GM21526 (cell line): ENCODE measurements around the gene CC2D1A.
A peak's percentile ranks its signal among the peaks of the same experiment; 100 is the strongest.

Experiments
- ATAC-seq: cut with Tn5 transposase; IDR thresholded peaks from one replicate; pipeline ENCODE4 v1.9.1; 2021; ENCODE audit warnings: moderate library complexity; ENCODE audit not compliant: unreplicated experiment, low FRiP score

The CC2D1A gene

DNA sequence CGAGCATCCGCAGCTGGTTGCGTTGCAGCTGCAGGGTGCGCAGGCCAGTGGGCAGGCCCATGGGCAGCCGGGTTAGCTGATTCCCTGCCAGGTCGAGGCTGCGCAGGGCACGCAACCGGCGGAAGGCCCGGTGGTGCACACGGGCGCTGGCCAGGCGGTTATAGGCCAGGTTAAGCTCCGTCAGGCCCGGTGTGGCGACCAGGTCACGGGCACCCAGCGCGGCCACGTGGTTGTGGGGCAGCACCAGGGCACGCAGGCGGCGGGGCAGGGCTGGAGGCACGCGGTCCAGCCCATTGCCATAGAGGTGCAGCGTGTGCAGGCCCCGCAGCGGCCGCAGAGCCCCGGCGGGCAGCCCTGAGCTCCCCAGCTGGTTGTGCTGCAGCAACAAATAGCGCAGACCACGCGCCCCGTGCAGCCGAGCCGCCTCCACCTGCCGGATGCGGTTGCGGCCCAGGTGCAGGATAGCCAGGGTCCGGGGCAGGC is 27.0 kb downstream of the CC2D1A start:
- no peak for ATAC-seq

DNA sequence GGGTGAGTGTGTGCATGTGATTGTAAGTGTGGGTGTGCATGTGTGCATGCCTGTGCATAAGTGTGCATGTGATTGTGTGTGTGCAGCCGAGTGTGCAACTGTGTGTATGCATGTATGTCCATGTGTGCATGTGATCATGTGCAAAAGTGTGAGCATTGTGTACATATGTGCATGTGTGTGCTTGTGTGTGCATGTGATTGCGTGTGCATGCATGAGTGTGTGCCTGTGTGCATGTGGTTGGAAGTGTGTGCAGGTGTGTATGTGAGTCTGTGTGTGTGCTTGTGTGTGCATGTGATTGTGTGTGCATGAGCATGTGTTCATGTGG is 28.7 kb downstream of the CC2D1A start:
- ATAC-seq: no peak

DNA sequence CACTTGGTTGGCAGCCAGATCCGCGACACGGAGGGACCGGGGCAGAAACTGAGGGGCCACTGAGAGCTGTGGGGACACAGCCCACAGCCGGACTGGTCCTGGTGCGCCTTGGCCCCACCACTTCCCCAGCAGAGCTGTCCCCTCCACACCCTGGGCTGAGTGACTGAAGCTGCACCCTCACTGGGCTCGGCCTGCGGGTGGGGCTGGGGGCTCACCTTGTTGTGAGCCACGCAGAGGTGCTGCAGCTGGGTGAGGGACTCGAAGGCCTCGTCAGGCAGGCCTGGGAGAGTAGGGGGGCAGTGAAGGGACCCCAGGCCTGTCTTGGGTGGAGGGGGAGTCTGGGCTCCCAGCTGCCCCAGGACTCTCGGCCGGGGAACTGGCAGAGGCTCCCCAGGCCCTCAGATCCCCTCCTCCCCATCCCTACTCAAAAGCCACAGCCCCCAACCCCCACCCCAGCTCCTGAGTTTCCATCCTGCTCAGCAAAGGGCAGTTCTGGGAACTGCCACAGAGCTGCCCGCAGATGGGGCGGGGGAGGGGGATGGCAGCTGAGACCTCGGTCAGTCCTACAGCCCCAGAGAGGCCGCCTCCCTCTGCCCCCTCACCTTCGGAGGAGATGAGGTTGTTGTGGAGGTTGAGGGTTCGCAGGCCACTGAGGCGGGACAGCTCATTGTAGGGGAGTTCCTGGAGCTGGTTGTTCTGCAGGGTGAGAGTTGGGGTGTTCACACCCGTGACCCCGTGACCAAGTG is 29.9 kb downstream of the CC2D1A start:
- no peak for ATAC-seq

DNA sequence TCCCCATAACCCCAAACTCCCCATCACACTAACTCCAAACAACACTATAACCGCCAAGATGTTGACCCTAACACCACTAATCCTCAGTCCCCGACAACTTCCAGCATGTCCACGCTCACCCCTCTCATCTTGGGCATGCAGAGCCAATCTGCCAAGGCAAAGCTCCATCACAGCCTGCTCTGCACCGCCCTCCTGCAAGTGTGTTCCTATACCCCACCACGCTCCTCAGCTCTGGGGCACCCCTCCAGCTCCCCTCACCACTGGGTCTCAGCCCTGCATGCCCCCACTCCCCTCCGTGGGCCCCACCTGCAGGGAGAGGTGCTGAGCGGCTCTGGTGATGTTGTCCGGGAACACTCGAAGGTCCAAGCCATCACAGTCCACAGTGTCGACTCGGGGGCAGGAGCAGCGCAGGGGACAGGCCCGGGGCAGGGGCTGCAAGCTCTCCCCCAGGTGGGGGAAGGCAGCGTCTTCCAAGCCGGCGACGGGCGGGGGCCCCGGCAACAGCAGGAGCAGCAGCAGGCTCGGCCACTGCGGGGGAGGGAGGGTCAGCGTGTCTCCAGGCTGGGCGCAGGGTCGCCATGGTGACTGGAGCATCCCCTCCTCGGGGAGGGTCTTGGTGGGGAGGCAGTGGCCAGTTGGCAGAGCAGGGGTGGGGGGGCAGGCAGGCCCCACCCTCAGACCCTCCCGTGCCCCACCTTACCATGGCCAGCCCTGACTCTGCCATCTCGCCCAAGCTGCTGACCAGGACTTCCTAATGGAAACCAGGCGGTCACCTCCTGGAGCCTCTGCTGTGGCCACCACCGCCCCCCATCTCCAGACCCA is 31.7 kb downstream of the CC2D1A start:
- ATAC-seq: no peak

DNA sequence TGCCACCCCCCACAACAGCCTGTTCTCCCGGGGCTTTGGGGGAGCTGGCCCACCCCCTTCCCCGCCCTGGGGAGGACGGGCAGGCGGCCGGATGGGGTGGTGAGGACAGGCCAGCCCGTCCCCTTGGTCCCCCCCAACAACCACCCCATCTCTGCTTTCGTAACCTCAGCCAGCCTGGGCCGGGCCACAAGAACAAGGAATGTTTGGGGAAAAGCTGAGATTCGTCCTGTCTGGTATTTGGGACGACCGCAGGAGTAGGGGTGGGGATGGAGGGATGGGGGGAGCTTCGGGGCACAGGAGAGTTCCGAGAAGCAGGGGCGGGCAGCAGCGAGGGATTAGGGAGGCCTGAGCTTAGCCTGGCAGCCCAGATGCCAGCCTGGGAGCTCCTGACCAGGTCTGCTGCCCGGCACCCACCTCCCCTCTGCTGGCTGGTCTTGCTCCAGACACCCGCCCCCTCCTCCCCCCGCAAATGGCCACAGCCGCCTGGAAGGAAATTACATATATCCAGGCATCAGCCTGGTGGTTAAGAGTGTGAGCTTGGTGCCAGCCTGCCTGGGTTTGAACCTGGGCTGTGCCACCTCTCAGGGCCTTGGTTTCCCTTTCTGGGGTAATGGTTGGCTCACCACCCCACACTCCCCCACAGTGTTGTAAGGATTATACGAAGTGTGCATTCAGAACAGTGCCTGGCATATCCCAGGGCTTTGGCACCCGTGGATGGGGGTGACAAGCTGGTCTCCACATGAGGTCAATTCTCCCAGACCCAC is 32.5 kb downstream of the CC2D1A start, which contains the start of gene PODNL1:
Gene PODNL1, minus strand, starts transcription at position 117 of the 764 bp plus-strand sequence. CDS start 236 bp downstream, outside the sequence.
- ATAC-seq: no peak

DNA sequence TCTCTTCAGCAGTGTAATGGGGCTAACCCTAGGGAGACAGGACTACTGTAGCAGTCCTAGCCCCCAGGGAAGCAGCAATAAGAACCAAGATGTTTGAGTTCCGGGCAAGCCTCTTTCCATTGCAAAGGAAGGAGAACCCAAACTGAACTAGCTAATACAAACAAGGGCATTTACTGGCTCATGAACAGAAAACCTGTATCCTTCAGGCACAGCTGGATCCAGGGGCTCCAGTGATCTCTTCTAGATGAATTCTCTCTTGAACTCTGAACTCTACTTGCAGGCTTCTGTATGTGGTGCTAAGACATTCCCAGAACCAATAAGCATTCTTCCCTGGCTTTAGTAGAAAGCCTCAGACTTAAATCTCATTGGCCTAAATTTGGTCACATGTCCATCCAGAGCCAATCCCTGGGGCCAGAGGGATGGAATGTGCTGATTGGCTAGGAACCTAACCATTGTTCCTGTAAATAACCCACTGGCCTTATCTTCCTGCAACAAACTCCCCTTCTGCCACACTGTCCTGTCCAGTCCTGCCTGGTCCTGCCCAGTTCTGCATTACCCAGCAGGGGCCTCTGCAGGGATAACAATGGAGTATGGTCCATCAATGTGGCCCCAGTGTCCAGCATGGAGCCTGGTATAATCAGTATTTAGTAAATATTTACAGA is 36.2 kb downstream of the CC2D1A start:
- no peak for ATAC-seq

DNA sequence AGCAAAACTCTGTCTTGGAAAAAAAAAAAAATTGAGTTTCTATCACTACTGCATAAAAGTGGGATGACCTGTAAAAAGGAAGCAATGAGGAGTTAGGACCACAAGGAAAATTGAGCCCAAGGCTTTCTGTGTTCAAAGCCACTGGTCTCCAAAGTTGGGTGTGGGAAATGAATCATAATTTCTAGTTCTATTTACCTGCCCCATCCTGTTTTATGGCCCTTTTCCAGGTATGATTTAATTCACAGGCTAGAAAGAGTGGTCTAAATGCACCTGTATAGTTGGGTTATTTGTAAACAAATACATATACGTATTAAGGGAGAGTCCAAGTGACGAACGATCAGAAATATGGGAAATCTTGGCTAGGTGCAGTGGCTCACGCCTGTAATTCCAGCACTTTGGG is 40.4 kb downstream of the CC2D1A start:
- ATAC-seq: no peak

DNA sequence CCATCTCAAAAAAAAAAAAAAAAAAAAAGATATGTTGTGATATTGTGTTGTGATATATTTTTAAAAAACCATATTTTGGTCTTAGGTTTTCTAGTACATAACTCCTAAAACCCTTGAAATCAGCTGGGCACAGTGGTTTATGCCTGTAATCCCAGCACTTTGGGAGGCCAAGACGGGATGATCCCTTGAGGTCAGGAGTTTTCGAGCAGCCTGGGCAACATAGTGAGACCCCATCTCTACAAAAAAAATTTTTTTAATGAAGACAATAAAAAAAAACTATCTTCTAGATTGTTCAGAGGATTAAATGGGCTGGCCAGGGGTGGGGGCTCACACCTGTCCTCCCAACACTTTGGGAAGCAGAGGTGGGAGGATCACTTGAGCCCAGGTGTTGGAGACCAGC is 45.0 kb downstream of the CC2D1A start:
- ATAC-seq: no peak

DNA sequence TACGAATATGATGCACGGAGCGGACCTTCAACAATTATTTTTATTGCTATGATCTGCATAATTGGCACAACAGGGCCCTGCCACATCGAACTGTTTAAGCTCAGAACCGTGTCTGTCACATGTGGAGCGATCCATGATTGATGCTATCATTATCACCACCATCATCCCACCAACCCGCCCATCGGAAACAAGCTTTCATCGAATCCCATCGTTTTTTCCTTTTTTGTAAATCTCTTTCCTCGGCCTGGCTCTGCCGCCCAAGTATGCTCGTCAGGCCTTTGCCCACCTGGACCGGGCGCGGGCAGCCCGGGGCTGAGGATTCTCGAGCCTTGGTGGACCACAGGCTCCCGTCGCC is 45.8 kb downstream of the CC2D1A start:
- ATAC-seq: peak; percentile 13

DNA sequence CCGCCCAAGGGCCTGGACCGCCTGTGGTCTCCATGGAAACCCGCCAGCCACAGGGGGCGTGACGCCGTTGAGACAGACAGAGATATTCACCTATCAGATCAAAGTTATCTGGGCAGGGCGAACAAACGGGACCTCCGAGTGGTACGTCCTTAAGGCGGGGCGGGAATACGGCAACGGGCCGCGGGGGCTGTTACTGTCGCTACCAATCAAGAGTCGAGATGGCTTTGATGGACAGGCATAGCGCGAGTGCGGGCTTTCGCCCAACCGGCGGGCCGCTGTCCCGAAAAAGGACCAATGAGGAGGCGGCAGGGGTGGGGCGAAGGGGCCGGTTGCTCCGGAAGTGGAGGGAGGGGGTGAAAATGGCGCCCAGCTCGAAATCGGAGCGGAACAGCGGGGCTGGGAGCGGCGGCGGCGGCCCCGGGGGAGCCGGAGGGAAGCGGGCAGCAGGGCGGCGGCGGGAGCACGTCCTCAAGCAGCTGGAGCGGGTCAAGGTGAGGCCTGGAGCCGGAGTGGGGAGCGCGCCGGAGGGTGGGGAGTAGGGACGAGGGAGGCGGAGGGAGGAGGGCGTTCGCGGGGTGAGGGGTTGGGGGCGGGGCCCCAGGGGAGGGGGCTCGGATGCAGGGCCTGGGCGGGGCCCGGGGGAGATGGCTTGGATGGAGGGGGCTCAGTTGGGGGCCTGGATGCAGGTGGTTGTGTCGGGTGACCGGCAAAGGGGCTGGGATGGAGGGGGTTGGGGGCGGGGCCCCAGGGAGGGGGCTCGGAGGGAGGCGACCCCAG is 46.3 kb downstream of the CC2D1A start, which contains the start of gene DCAF15:
Gene DCAF15, plus strand, starts transcription at position 356 of the 777 bp plus-strand sequence. Its CDS starts 4 bp downstream, at position 360.
- ATAC-seq: peak; percentile 89

DNA sequence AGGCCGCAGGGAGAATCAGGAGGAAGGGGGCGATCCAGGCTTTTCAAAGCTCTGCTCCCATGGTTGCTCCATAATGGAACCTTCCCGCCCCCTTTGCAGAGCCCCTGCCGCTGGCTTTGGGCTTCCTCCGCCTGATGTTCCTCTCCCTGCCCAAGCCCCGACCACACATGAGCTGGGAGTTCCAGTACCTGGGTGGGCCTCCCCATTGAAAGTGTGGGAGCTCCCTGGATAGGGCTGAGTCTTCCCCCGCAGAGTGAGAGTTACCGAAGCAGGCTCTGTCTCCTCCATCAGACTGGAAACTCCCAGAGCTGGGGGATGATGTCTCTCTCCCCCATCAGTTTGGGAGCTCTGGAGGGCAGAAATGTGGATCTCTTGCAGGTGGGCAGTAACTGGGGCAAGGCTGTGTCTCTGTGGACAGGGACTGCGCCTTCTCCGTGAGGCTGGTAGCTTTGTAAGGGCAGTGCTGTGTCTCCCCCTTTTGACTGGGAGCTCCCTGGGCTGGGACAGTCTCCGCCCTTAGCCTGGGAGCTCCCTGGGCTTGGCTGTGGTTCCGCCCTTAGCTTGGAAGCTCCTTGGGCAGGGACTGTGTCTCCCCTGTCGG is 47.0 kb downstream of the CC2D1A start:
- no peak for ATAC-seq

DNA sequence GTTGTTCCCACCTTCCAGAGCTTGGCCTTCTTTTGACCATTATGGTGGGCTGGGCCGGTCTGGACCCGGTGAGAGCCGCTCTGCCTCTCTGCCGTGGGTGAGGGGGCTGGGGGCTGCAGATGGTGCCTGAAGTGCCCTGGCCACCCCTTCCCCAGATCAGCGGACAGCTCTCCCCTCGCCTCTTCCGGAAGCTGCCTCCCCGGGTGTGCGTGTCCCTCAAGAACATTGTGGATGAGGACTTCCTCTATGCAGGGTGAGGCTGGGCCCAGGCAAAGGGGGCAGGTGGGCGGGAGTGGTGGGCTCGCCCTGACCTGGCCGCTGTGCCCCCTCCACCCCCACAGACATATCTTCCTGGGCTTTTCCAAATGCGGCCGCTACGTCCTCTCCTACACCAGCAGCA is 48.2 kb downstream of the CC2D1A start:
- no peak for ATAC-seq

DNA sequence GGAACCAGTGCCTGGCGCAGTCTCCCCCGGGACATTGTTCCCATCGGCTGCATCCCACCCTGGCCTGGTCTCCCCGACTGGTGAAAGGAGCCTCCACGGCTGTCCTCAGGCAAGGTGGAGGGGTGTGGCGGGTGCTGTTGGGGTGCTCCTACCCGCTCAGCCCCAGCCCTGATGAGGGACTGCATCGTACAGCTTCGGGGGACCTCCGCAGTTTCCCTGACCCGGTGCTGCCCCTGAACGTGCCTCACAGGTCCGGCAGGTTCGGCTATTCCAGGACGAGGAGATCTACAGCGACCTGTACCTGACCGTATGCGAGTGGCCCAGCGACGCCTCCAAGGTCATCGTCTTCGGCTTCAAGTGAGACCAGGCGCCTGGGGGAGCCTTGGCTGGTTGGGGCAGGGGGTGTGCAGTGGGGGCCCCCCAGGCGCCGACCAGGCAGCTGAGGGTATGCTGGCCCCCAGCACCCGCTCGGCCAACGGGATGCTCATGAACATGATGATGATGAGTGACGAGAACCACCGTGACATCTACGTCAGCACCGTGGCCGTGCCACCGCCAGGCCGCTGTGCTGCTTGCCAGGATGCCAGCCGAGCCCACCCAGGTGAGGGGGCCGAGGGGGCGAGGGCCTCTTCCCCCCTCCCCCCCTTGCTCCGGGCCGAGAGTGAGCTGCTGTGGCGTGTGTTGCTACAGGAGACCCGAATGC is 49.8 kb downstream of the CC2D1A start:
- ATAC-seq: no peak

DNA sequence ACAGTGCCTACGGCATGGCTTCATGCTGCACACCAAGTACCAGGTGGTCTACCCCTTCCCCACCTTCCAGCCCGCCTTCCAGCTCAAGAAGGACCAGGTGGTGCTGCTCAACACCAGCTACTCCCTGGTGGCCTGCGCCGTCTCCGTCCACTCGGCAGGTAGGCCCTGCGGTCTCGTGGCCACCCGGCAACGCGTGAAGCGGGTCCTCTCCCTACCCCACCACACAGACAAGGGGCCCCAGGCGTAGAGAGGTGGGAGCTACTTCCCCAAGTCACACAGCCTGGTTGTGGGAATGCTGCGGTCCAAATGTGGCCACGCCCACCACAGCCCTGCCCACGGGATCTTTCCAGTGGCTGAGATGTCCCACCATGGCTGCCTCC is 50.4 kb downstream of the CC2D1A start:
- no peak for ATAC-seq

DNA sequence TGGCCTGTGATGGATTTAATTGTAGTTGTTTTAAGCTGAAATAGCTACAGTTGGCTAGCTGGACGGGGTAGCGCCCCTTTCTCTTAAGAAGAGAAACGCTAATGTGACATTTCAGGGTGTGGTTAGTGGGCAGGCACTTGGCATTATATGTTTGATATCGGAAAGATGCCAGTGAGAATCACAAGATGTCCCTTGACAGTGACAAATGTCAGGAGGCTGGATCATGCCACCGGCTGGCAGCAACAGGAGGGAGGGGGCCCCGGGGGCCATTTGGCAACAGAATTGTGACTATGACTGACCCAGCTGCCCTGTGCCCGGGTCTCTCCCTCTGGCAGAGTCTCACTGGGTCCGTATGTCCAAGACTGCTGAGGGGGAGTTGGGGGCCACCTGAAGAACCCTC is 51.0 kb downstream of the CC2D1A start:
- ATAC-seq: no peak

DNA sequence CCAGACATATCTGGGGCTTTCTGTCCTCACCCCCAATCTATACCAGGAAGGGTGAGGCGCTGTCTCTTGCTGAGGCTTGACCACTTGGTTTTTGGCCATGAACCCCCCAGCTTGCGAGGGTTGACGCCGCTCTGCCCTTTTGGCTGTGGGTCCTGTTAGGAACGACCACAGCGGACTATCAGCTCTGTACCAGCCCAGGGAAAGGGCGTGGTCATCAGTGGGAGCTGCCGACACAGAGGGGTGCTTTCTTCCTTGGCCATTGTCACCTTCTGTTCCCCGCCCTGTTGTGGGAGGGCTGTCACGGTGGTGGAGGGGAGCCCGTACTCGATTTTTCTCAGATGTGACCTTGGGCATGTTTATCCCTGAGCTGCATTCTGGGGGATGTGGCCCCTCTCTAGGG is 52.0 kb downstream of the CC2D1A start:
- no peak for ATAC-seq

DNA sequence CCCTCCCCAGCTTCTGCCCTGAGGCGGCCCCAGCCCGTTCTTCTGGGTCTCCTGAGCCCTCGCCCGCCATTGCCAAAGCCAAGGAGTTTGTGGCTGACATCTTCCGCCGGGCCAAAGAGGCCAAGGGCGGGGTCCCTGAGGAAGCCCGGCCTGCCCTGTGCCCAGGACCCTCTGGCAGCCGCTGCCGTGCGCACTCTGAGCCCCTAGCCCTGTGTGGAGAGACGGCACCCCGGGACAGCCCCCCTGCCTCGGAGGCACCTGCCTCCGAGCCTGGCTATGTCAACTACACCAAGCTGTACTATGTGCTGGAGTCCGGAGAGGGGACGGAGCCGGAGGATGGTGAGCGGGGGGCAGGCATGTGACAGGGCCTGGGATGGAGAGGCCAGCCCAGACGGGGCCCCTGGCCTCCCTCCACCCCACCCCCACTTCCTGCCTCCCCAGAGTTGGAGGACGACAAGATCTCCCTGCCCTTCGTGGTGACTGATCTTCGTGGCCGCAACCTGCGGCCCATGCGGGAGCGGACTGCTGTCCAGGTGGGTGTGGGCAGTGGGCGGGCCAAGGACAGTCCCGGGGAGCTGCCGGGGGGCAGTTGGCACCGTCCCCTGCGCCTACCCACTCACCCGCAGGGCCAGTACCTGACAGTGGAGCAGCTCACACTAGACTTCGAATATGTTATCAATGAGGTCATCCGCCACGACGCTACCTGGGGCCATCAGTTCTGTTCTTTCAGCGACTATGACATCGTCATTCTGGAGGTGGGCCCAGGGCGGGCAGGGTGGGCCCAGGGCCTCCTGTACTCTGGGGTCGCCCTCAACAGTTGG is 53.4 kb downstream of the CC2D1A start:
- ATAC-seq: no peak
